Astrocyte of the cerebellum (primary cell): ENCODE measurements around the gene SRCAP.

Experiments
- DNase-seq: peaks from one replicate; pipeline ENCODE4 v3.0.0-alpha.2; 2011; ENCODE audit warnings: low read depth
- H3K4me3 ChIP-seq: 2 replicates; pipeline ENCODE4 v1.5.1; 2011; ENCODE audit warnings: mild to moderate bottlenecking, low read depth, low read length, moderate library complexity
- CTCF ChIP-seq: IDR thresholded peaks from 2 replicates; pipeline ENCODE4 v1.5.1; 2012; ENCODE audit warnings: low read length, low read depth, moderate library complexity, mild to moderate bottlenecking; ENCODE audit errors: missing control alignments
- in situ Hi-C: cut with HindIII; loops from 2 replicates; pipeline ENCODE4 v1.10.0; 2017; ENCODE audit warnings: low sequenced_read_pairs

Gene SRCAP

GRCh38 chr16:30652718-30653117, 46.3 kb upstream of the SRCAP start:
- in situ Hi-C loops: no loop called here
- no peak for TF ChIP-seq CTCF
- H3K4me3 ChIP-seq: no peak overlapping the region
- DNase-seq: no peak

GRCh38 chr16:30654856-30655255, 44.1 kb upstream of the SRCAP start:
- no peak for TF ChIP-seq CTCF
- no peak overlapping the region for H3K4me3 ChIP-seq
- in situ Hi-C loops: no loop called here
- no peak for DNase-seq

GRCh38 chr16:30655815-30656347, 43.1 kb upstream of the SRCAP start:
- no peak for DNase-seq
- in situ Hi-C loops: no loop called here
- TF ChIP-seq CTCF: no peak
- no peak overlapping the region for H3K4me3 ChIP-seq

- no peak for TF ChIP-seq CTCF
- in situ Hi-C loops: no loop called here
- no peak overlapping the region for H3K4me3 ChIP-seq
- DNase-seq: no peak
Measured at GRCh38 chr16:30656388-30656787, 42.6 kb upstream of the SRCAP start.

GRCh38 chr16:30656974-30657865, 41.8 kb upstream of the SRCAP start:
- peak overlapping the region; percentile 44 for H3K4me3 ChIP-seq

More at GRCh38 chr16:30656974-30657865, 41.8 kb upstream of the SRCAP start:
- no peak for DNase-seq
- TF ChIP-seq CTCF: no peak
- in situ Hi-C loops: no loop called here
